Endometrial microvascular endothelial cells (primary cell): ENCODE results near the gene KCNJ18. TPM values are rescaled to one million over a fixed set of nuclear protein-coding genes. Genes with fewer than 3 reads are reported as not detected.
"Not testable (repeated sequence)": the region's sequence is repeated elsewhere in the genome, so short reads cannot be mapped to it uniquely, and the experiment has no call there.

Experiments
- in situ Hi-C: cut with HindIII; loops from 2 replicates; pipeline ENCODE4 v1.10.0; 2017; ENCODE audit warnings: low sequenced_read_pairs, low pct_unique_long_range_greater_than_20kb; ENCODE audit errors: inconsistent ontology term
- total RNA-seq: library from RNA; depleted of rRNA; stranded (reverse); fragments of >200 nt; gene quantifications from one replicate; pipeline ENCODE4 v1.2.3, GENCODE V29; 2015; ENCODE audit errors: inconsistent ontology term

KCNJ18 gene
- total RNA-seq, 1 donor from 2014 or later, result not detected

GRCh38 chr17:21713020-21713419 is 20.7 kb downstream of the KCNJ18 start:
- in situ Hi-C loops, result not testable (repeated sequence)

DNA sequence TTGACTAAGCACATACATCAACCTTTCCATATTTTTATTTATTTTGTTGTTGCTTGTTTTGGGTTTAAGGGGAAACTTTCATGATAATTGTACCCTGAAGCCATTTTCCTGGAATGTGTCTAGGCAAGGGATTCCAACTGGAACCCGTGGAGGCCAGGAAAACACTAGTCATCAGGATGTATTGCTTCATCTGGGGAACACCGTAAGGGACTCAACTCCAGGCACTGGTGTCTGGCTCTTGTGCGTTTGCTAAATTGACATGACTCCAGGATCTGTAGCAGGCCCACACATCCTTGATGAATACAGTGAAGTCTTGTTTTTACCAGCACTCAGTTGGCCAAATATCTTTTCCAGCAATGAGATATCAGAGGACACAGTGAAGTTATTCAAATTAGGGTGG is 21.3 kb downstream of the KCNJ18 start:
- in situ Hi-C loops, result not testable (repeated sequence)

DNA sequence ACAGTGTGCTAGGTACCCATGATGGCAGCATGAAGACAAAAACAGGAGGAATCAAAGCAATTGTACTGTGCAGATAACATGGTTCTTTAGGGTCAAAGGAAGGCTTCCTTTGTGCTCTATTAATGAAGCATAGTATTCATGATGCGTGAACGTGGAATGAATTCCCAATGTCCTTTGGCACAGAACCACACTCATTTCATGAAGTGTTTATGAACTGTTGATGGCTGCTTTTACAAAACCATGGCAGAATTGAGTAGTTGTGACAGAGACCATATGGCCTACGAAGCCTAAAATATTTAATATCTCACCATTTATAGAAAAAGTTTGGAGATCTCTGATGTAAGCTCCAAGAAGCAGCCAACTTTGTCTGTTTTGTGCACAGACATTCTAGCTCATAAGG is 22.4 kb downstream of the KCNJ18 start:
- in situ Hi-C loops, result not testable (repeated sequence)

GRCh38 chr17:21715877-21716276 is 23.6 kb downstream of the KCNJ18 start:
- in situ Hi-C loops, result not testable (repeated sequence)

DNA sequence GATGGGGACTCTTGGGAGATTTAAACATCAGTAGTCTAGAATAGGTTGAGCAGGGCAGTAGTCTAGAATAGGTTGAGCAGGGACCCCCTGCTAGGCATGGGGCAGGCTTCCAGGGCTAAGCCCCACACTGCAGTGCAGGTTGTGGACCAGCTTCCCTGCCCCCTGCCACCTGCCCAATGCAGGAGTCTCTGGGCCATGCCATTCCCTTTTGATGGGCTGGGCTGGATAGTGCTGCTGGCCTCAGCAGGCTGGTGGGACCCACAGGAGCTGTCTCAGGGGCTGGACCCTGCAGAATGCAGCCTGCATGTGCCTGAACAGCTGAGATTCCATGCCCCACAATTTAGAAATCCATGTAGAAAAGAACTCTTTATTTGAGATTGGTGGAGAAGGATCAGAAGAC is 26.6 kb downstream of the KCNJ18 start:
- in situ Hi-C loops, result not testable (repeated sequence)

GRCh38 chr17:21719511-21720226 is 27.3 kb downstream of the KCNJ18 start:
- in situ Hi-C loops, result not testable (repeated sequence)

GRCh38 chr17:21720566-21720965 is 28.2 kb downstream of the KCNJ18 start:
- in situ Hi-C loops, result not testable (repeated sequence)

GRCh38 chr17:21722268-21722667 is 29.9 kb downstream of the KCNJ18 start:
- in situ Hi-C loops, result not testable (repeated sequence)

DNA sequence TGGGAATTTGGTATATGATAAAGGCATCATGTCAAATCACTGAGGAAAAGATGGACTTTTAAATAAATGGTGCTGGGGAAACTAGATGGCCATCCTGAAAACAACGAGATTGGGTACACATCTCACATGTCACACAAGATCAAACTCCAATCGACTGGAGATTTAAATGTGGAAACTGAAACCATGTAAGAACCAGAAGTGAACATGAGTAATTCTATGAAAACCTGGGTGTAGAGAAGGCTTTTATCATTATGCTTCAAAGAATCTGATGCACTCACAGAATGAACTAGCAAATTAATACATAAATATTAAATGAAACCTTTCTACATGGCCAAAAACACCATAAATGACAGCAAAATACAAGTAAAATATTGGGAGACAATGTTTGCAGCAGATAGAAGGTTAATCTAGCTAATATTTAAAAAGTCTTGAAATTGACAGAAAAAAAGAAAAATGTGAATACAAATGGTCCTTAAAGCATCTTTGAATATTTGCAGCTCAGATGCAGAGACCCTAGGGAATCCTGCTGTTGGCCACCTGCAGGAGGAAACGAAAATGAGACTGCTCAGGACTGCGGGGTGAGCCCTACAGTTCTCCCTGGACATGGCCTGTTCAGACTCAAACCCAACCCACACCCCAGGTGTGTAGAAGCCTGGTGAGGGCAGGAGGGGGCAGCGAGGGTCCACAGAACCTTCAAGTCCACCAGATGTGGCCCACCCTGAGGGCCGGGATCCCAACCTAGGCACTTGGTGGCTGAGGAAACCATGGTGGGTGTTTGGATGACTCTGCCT is 32.1 kb downstream of the KCNJ18 start:
- in situ Hi-C loops, result not testable (repeated sequence)

DNA sequence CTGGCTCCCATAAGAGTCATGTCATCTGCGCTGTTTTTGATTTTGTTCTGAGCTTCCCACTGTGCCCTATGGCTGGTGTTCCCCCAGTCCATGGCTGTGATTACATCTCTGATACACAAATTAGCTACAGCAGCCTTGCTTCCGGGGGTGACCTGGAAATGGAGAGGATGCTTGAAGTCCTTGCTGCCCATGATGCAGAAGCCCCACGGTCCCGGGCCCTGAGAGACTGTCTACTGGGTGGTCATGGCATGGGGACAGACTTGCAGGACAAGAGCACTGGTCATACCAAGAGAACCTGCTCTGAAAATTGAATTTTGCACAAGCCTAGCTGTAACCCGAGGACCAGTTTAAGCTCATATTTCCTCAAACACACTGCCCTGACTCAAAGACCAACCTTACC is 38.8 kb downstream of the KCNJ18 start:
- in situ Hi-C loops, result not testable (repeated sequence)

- in situ Hi-C loops, result not testable (repeated sequence)
Measured at GRCh38 chr17:21733931-21734330, 41.6 kb downstream of the KCNJ18 start.

GRCh38 chr17:21735814-21736213 is 43.5 kb downstream of the KCNJ18 start:
- in situ Hi-C loops, result not testable (repeated sequence)

DNA sequence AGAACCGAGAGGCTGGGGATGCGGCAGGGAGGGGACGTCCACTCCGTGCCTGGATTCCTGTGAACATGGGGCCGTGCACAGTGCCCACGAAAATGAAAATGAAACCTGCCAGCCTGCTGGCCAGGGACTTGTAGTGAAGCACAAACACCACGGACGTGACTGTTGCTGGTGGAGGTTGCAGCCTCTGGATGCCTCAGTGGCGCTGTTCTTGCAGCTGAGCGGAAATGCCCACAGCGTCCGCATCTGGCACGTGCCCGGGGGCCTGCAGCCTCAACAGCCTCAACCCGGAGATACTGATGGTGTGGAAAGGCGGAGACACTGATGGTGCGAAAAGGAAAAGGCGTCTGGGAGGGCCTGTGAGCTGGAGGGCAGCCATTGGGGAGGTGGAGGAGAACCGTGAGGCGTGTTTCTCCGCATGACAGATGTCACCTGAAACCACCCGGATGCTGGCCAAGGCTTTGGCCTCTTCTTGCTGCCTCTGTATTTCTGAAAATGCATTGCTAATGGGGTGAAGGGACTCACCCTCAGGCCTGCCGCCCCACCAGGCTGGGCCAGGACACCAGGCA is 44.8 kb downstream of the KCNJ18 start:
- in situ Hi-C loops, result not testable (repeated sequence)

- in situ Hi-C loops, result not testable (repeated sequence)
Measured at GRCh38 chr17:21738241-21738640, 45.9 kb downstream of the KCNJ18 start.

- in situ Hi-C loops, result not testable (repeated sequence)
Measured at GRCh38 chr17:21738877-21739474, 46.7 kb downstream of the KCNJ18 start.

DNA sequence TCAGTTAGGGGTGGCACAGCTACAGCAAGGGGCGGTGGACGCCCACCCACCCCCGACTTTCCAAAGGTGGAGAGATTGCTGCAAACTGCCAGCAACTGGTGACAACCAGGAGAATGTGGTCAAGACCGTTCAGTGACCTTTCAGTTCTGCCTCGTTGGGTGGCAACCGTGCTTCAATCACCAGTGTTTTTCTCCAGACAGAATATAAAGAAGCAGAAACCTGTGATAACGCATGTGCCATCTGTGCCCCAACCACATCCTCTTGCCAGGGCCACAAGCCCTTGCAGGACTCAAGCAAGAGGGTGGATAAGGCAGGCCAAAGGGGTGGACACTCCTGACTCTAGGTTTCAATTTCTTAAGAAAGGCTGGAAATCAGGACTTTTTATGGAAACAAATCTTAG is 47.2 kb downstream of the KCNJ18 start:
- in situ Hi-C loops, result not testable (repeated sequence)

DNA sequence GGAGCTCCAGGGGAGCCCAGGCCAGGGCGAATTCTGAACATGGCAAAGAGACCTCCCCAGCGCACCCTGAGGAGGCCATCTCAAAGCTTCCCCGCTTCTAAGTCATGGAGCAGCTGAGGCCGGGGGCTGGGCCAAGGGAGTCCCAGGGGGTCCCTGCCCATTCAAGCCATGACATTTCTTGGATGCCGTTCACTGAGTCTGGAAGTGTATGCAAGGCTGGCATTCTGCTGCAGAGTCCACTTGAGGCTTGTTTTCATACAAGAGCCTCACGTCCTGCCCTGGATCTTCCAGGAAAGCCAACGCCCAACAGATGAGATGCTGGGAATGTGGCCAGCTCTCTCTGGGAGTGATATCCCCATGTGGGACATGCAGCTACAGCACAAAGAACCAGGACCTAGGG is 48.5 kb downstream of the KCNJ18 start:
- in situ Hi-C loops, result not testable (repeated sequence)

DNA sequence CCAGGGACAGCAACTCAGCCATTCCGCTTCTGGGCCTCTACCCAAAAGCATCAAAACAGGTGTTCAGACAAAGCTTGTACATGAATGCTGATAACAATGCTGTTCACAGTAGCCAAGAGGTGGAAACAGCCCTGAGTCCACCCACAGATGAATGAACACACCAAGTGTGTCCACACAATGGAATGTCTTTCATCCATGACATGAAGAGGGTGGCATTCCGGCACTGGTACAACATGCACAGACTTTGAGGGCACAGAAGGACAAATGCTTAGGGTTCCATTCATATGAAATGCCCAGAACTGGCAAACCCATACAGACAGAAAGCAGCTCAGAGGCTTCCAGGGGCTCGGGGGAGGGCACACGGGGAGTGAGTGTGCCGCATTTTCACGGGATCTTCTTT is 49.2 kb downstream of the KCNJ18 start:
- in situ Hi-C loops, result not testable (repeated sequence)

DNA sequence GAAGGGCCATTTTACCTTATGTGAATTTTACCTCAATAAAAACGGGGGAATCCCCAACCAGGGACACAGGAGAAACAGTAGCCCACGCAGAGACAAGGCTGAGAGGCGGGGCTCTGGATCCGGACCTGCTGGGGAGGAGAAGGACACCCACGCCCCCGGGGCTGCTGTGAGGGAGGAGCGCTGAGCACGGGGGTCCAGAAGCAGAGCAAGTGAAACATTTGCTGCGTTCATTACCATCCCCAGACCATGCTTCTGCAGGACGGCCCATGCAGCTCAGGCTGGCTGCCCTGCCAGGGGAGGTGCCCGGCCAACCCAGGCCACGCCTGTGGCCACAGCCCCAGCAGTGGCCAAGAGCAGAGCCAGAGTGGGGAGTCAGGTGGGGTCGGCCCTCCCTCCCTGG is 50.0 kb downstream of the KCNJ18 start:
- in situ Hi-C loops, result no loop called here

- in situ Hi-C loops, result not testable (repeated sequence)
Measured at GRCh38 chr17:21744151-21744550, 51.8 kb downstream of the KCNJ18 start.
